ENCODE measurements around the gene DTNB. TPM values are rescaled to one million over a fixed set of nuclear protein-coding genes. Genes with fewer than 3 reads are reported as not detected.

Gene DTNB
- total and polyA plus RNA-seq, 2 donors (not counting 1 experiment from before 2014, with no cell fraction given) = 25.7 to 37.3 TPM

- no peak overlapping the region for H3K27ac Mint-ChIP-seq
- ATAC-seq (ENCODE audit: low read depth) = no peak
- no peak overlapping the region for H3K27ac ChIP-seq (ENCODE audit: low read length in 2 of 2)
Observed at GRCh38 chr2:25597881-25598280, 75.5 kb downstream of the DTNB start.

More at GRCh38 chr2:25597881-25598280, 75.5 kb downstream of the DTNB start:
- Histone ChIP-seq H3K4me2 (replicated peaks; ENCODE audit: low read depth, low read length, poor library complexity, severe bottlenecking) (no peak overlapping the region), H3K9me3 (ENCODE audit: control extremely low read depth in 1 of 3, control insufficient read depth in 2 of 3, insufficient read depth in 1 of 3, low read length in 2 of 3) (no peaks in the 10 kb centered on the region), H3K4me3 (ENCODE audit: control extremely low read depth in 1 of 5, extremely low read depth in 1 of 5, insufficient read depth in 1 of 5, low read depth in 2 of 5, low read length in 4 of 5) (no peak overlapping the region), H3K79me2 (ENCODE audit: control insufficient read depth, insufficient read depth, low read length) (no peaks in the 10 kb centered on the region), H3K9ac (ENCODE audit: low read length) (no peak overlapping the region), H3K27me3 (replicated peaks in 1 of 4; ENCODE audit: control extremely low read depth in 1 of 4, control insufficient read depth in 3 of 4, insufficient read depth in 4 of 4, low read length in 3 of 4) (no peaks in the 10 kb centered on the region), H2AFZ (ENCODE audit: insufficient read depth, low read depth, low read length, poor library complexity, severe bottlenecking) (no peak overlapping the region), H4K20me1 (ENCODE audit: control insufficient read depth, insufficient read depth, low read length, poor library complexity, severe bottlenecking) (no peaks in the 10 kb centered on the region), H3K36me3 (replicated peaks in 1 of 2; ENCODE audit: control extremely low read depth in 1 of 2, control insufficient read depth in 1 of 2, extremely low read depth in 1 of 2, insufficient read depth in 2 of 2, low read length in 1 of 2) (no peaks in the 10 kb centered on the region), H3K4me1 (ENCODE audit: control insufficient read depth in 2 of 2, insufficient read depth in 2 of 2, low read length in 2 of 2) (peaks cover 0 to 5% of the 10 kb centered on the region in 2 donors)
- H3K9me3 Mint-ChIP-seq (ENCODE audit: insufficient read depth) = no peaks in the 10 kb centered on the region
- no peak for DNase-seq
- WGBS (ENCODE audit: insufficient coverage) = 88% methylated on average over 2 of the region's 2 CpGs
- H3K4me1 Mint-ChIP-seq = peaks cover 3% of the 10 kb centered on the region
- no peak overlapping the region for H3K4me3 Mint-ChIP-seq
- CTCF ChIA-PET = interaction anchor here (0.8 to 2.2 kb wide), 3 partner anchors 9 to 102 kb away, joined by 3 to 14 read pairs (median 3); no protein-coding TSS in a partner anchor
- TF ChIP-seq EZH2 (IDR thresholded peaks at IDR 0.05; ENCODE audit: borderline replicate concordance, insufficient read depth, low read depth, low read length, poor library complexity, severe bottlenecking) = no peak
- TF ChIP-seq CTCF (IDR thresholded peaks at IDR 0.05) = no peak
- POLR2A ChIA-PET = no interaction called here
- H3K27me3 Mint-ChIP-seq = no peaks in the 10 kb centered on the region
- intact Hi-C loops (cut with micrococcal nuclease) = no loop called here

Measured in B cell (primary cell).